Measurements from ENCODE around the gene DNAJC3. TPM values are rescaled to one million over a fixed set of nuclear protein-coding genes. Genes with fewer than 3 reads are reported as not detected.
"Not testable (repeated sequence)": the region's sequence is repeated elsewhere in the genome, so short reads cannot be mapped to it uniquely, and the experiment has no call there.

DNAJC3 gene
- 35.9 and 39.0 TPM in 2 replicates for total RNA-seq (2014; rRNA removed; shearing (Covaris generic))

- peak; percentile 93 for DNase-seq (ENCODE audit: low spot score)
Observed at GRCh38 chr13:95676762-95677563, at the start of gene DNAJC3. DNAJC3 (plus strand) TSS chr13:95677139; CDS start chr13:95677256, 117 bp downstream.

- DNase-seq (ENCODE audit: low spot score) = no peak
Observed at GRCh38 chr13:95627590-95627989, 49.3 kb upstream of the DNAJC3 start.

- no peak for DNase-seq (ENCODE audit: low spot score)
Observed at GRCh38 chr13:95628488-95628887, 48.5 kb upstream of the DNAJC3 start.

- no peak for DNase-seq (ENCODE audit: low spot score)
Observed at GRCh38 chr13:95629071-95629470, 47.9 kb upstream of the DNAJC3 start.

GRCh38 chr13:95630593-95630992 is 46.3 kb upstream of the DNAJC3 start:
- DNase-seq (ENCODE audit: low spot score) = no peak

GRCh38 chr13:95636853-95637252 is 40.1 kb upstream of the DNAJC3 start:
- DNase-seq (ENCODE audit: low spot score) = no peak

GRCh38 chr13:95641291-95642027 is 35.5 kb upstream of the DNAJC3 start:
- DNase-seq (ENCODE audit: low spot score) = no peak

- DNase-seq (ENCODE audit: low spot score) = no peak
Observed at GRCh38 chr13:95642028-95642621, 34.8 kb upstream of the DNAJC3 start.

GRCh38 chr13:95642999-95643398 is 33.9 kb upstream of the DNAJC3 start:
- DNase-seq (ENCODE audit: low spot score) = no peak

GRCh38 chr13:95643571-95643935 is 33.4 kb upstream of the DNAJC3 start:
- peak; percentile 27 for DNase-seq (ENCODE audit: low spot score)

- peak; percentile 13 for DNase-seq (ENCODE audit: low spot score)
Observed at GRCh38 chr13:95643936-95644598, 32.9 kb upstream of the DNAJC3 start.

GRCh38 chr13:95644601-95645052 is 32.3 kb upstream of the DNAJC3 start, which contains the start of gene DZIP1:
DZIP1 (minus strand) TSS chr13:95644706; CDS start chr13:95642029, 2,677 bp downstream.
- DNase-seq (ENCODE audit: low spot score) = peak; percentile 76

- no peak for DNase-seq (ENCODE audit: low spot score)
Observed at GRCh38 chr13:95647321-95647720, 29.6 kb upstream of the DNAJC3 start.

- no peak for DNase-seq (ENCODE audit: low spot score)
Observed at GRCh38 chr13:95650696-95651095, 26.2 kb upstream of the DNAJC3 start.

GRCh38 chr13:95652244-95652764 is 24.6 kb upstream of the DNAJC3 start:
- no peak for DNase-seq (ENCODE audit: low spot score)

GRCh38 chr13:95652821-95653220 is 24.1 kb upstream of the DNAJC3 start:
- DNase-seq (ENCODE audit: low spot score) = no peak

- DNase-seq (ENCODE audit: low spot score) = no peak
Observed at GRCh38 chr13:95656386-95657015, 20.4 kb upstream of the DNAJC3 start.

GRCh38 chr13:95659500-95659899 is 17.4 kb upstream of the DNAJC3 start:
- no peak for DNase-seq (ENCODE audit: low spot score)

- peak; percentile 48 for DNase-seq (ENCODE audit: low spot score)
Observed at GRCh38 chr13:95660981-95661581, 15.9 kb upstream of the DNAJC3 start.

GRCh38 chr13:95667235-95667634 is 9.7 kb upstream of the DNAJC3 start:
- not testable (repeated sequence) for DNase-seq (ENCODE audit: low spot score)

GRCh38 chr13:95671597-95671996 is 5.3 kb upstream of the DNAJC3 start:
- no peak for DNase-seq (ENCODE audit: low spot score)
